Transverse colon (tissue), 4 donors: ENCODE results near the gene JPT1.
"Not testable (repeated sequence)": the region's sequence is repeated elsewhere in the genome, so short reads cannot be mapped to it uniquely, and the experiment has no call there.

Source experiments
- POLR2A ChIP-seq: fragments of 450-650 bp; IDR thresholded peaks from one replicate; pipeline ENCODE4 v1.6.1; 2016; ENCODE audit warnings: antibody characterized with exemption, mild to moderate bottlenecking, moderate library complexity
- POLR2AphosphoS5 ChIP-seq, 3 donors: sonication (generic); formaldehyde crosslinking; IDR thresholded peaks; one replicate each; pipeline ENCODE4 v1.6.1; 2016; ENCODE audit warnings: antibody characterized with exemption in 3 of 3
- TF ChIP-seq, protein P1 (sequence below), 5 experiments: fragments of 200-600 bp in 3 of 5; fragments of 450-650 bp in 2 of 5; sonication (generic) in 3 of 5; IDR thresholded peaks; 1 replicate in 2 of 5; 2 replicates in 3 of 5; pipeline ENCODE4 v1.5.1; 2016 to 2017; ENCODE audit warnings: antibody characterized with exemption in 5 of 5, inconsistent platforms in 3 of 5, mild to moderate bottlenecking in 2 of 5, moderate library complexity in 1 of 5

DNA sequence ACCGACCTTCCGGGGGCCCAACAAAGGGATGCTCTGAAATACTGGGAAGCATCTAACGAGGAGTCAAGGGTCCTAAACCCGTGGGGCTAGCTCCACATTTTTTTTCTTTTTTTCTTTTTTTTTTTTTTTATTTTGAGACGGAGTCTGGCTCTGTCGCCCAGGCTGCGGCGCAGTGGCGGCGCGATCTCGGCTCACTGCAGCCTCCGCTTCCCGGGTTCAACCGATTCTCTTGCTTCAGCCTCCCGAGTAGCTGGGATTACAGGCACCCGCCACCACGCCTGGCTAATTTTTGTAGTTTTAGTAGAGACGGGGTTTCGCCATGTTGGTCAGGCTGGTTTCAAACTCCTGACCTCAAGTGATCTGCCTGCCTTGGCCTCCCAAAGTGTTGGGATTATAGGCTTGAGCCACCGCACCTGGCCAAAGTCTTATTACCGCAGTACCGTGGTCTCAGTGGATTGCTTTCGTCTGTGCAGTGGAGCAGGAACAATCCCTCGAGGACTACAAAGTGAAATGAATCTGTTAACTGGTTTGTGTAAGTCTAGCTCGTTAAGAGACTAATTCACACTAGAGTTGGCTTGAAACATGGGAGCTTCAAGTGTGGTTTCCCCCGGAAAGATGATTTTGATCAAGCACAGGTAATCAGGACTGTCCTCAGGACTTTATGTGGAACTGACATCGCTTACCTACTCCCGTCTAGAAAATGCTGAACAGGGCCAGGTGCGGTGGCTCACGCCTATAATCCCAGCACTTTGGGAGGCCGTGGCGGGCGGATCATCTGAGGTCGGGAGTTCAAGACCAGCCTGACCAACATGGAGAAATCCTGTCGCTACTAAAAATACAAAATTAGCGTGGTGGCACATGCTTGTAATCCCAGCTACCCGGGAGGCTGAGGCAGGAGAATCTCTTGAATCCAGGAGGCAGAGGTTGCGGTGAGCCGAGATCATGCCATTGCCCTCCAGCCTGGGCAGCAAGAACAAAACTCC is 22.0 kb downstream of the JPT1 start:
- TF ChIP-seq, protein P1, sequence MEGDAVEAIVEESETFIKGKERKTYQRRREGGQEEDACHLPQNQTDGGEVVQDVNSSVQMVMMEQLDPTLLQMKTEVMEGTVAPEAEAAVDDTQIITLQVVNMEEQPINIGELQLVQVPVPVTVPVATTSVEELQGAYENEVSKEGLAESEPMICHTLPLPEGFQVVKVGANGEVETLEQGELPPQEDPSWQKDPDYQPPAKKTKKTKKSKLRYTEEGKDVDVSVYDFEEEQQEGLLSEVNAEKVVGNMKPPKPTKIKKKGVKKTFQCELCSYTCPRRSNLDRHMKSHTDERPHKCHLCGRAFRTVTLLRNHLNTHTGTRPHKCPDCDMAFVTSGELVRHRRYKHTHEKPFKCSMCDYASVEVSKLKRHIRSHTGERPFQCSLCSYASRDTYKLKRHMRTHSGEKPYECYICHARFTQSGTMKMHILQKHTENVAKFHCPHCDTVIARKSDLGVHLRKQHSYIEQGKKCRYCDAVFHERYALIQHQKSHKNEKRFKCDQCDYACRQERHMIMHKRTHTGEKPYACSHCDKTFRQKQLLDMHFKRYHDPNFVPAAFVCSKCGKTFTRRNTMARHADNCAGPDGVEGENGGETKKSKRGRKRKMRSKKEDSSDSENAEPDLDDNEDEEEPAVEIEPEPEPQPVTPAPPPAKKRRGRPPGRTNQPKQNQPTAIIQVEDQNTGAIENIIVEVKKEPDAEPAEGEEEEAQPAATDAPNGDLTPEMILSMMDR (IDR thresholded peaks at IDR 0.05): not testable (repeated sequence)
- not testable (repeated sequence) for TF ChIP-seq POLR2AphosphoS5 (IDR thresholded peaks at IDR 0.05); POLR2A
